ENCODE measurements around the gene CST9L.

DNA sequence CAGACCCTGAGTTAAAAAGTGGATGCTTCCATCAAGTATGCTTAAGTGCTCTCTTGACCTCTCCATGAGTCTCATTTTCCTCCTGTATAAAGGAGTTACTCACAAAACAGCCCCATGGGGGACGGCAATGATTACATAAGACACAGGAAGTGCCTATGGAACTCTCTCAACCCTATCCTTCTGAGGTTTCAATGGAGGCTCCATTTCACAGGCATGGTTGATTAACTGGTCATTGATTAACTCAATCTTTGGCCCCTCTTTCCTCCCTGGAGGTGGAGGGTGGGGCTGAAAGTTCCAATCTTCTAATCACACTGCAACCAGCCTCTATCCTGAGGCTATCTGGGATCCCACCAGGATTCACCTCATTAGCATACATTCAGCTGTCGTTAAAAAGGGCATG, 48.1 kb downstream of the CST9L start:
- no peak for TF ChIP-seq GATA3 (IDR thresholded peaks at IDR 0.05; ENCODE audit: low read depth, low read length)
- no peak for TF ChIP-seq GATA2 (IDR thresholded peaks at IDR 0.05; ENCODE audit: low read depth, low read length)
